HG03045 (cell line): ENCODE results near the gene FAM83C.

Experiments
- ATAC-seq: cut with Tn5 transposase; IDR thresholded peaks from one replicate; pipeline ENCODE4 v1.9.1; 2021; ENCODE audit warnings: mild to moderate bottlenecking, moderate library complexity; ENCODE audit not compliant: unreplicated experiment

FAM83C gene

DNA sequence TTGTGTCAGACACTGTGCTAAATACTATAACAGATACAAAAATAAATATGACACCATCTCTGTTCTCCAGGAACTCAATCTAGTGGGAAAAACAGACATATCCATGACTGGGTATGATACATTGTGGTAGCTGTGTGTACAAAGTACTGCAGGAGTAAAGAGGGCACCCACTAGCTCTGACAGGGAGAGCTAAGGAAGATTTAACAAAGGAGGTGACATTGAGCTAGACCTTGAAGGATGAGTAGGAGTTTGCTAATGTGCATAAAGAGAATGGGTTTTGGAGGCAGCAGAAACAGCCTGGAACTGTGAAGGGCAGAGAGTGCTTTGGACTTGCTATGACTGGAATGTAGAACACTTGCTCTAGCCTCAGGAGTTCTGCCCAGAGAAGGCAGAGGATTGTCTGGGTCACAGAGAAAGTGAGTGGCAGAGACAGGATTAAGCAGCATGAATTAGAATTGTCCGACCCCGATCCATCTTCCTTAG, 51.4 kb downstream of the FAM83C start:
- no peak for ATAC-seq

DNA sequence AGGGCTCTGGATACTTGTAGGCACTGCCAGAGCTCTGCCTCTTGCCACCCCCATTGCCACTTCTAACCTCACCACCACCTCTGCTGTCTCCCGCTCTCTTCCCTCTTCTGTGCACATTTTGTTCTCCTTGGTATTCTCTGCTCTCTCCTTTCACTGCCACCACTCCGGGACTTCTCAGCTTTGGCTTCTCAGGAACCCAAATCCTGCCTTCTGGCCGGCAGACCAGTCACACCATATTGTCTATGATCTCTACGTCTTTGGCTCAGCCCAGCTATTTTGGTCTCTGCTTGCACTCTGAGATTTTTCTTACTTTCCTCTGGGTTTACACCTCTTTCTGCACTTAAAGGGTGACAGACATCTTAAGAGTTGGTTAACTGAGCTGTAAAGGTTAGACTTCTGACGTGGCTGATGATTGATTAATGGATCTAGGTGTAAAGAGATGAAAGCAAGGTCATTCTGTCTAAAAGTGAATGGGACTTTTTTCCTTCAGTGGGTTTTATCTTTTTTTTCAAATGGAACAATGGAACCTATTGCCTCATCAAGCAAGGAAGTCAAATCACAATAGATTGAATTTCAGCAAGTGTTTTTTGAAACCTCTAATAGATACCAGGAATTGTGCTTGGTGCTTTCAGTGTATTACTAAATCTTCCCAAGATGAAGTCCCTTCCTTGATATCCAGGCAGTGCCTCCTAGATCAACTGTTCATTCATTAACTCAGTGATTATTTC, 52.0 kb downstream of the FAM83C start:
- no peak for ATAC-seq

GRCh38 chr20:35238735-35239134, 53.5 kb downstream of the FAM83C start:
- ATAC-seq, result no peak

DNA sequence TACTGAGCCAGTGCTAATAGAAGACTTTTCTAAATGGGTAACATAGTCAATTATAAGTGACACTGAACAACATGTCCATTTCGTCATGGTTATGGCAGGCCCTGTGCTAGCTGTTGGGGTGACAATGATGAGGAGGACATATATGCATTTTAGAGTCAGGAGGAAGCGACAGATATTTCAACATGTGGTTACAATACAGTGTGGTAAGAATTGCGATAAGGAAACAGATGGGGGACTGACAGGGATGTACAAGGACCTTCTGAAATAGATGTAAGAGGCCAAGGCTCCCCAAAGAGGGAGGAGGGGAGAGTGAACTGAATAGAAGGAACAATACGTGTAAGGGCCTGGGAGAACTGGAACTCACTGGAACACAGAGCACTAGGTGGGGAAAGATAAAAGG, 54.1 kb downstream of the FAM83C start:
- ATAC-seq, result no peak

DNA sequence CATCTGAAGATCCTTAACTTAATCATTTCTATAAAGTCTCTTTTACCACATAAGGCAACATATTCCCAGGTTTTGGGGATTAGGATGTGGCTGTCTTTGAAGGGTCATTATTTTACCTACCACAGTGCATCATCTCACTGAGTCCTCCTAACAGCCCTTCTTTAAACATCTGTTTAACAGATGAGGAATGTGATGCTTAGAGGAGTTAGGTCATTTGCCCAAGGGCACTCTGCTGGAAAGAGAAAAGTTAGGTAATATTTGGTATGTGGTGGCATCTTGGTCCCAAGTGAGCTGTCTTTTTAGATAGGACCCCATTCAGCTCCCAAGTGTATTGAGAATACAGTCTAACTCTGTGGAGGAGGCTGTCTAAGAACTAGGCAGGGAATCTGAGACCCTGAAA, 54.7 kb downstream of the FAM83C start:
- ATAC-seq, result no peak

DNA sequence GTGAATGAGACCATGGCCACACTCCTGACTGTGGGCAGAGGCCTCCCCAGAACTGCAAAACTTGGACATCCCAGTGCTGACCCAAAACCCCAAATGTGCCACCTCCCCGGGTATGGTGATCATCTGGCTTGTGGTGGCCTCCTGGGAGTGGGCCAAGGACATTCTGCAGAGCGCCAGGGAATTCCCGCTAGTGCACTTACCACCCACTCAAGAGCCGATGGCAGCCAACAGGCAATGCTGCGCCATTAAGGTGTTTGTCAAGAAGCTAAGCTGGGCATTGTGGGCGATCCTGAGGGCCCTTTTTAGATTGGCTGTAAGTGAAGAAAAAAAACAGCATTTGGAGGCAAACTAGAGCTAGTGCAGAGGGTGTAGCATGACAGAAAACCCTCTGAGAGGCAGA, 56.3 kb downstream of the FAM83C start:
- no peak for ATAC-seq
